GM21825 (cell line): Measurements from ENCODE around the gene TRPM2.
"Not testable (repeated sequence)": the region's sequence is repeated elsewhere in the genome, so short reads cannot be mapped to it uniquely, and the experiment has no call there.

Source experiments
- ATAC-seq: cut with Tn5 transposase; IDR thresholded peaks from one replicate; pipeline ENCODE4 v1.9.1; 2021; ENCODE audit warnings: mild to moderate bottlenecking, moderate library complexity; ENCODE audit not compliant: unreplicated experiment

The TRPM2 gene

GRCh38 chr21:44333509-44334328 is 19.7 kb upstream of the TRPM2 start:
- ATAC-seq, result no peak

- ATAC-seq, result no peak
Observed at GRCh38 chr21:44334329-44335030, 18.9 kb upstream of the TRPM2 start.

- no peak for ATAC-seq
Observed at GRCh38 chr21:44335266-44336059, 18.0 kb upstream of the TRPM2 start.

- ATAC-seq, result no peak
Observed at GRCh38 chr21:44337449-44337848, 16.0 kb upstream of the TRPM2 start.

- no peak for ATAC-seq
Observed at GRCh38 chr21:44337941-44338895, 15.2 kb upstream of the TRPM2 start.

- ATAC-seq, result peak; percentile 81
Observed at GRCh38 chr21:44338971-44339910, 14.2 kb upstream of the TRPM2 start, which contains the start of gene CFAP410. Gene CFAP410 (minus strand): TSS chr21:44339390. CDS start chr21:44339194, 196 bp downstream.

GRCh38 chr21:44341726-44342458 is 11.5 kb upstream of the TRPM2 start:
- ATAC-seq, result not testable (repeated sequence)

GRCh38 chr21:44342981-44343380 is 10.4 kb upstream of the TRPM2 start:
- not testable (repeated sequence) for ATAC-seq

GRCh38 chr21:44344541-44345183 is 8.8 kb upstream of the TRPM2 start:
- ATAC-seq, result no peak

- ATAC-seq, result no peak
Observed at GRCh38 chr21:44345495-44345894, 7.9 kb upstream of the TRPM2 start.

GRCh38 chr21:44347911-44348451 is 5.4 kb upstream of the TRPM2 start:
- ATAC-seq, result no peak

GRCh38 chr21:44348861-44349260 is 4.6 kb upstream of the TRPM2 start:
- no peak for ATAC-seq

- no peak for ATAC-seq
Observed at GRCh38 chr21:44349416-44349846, 4.0 kb upstream of the TRPM2 start.

GRCh38 chr21:44349847-44350772 is 3.3 kb upstream of the TRPM2 start:
- no peak for ATAC-seq

GRCh38 chr21:44350773-44351481 is 2.5 kb upstream of the TRPM2 start:
- ATAC-seq, result no peak
